ENCODE results near the gene SLC29A3. TPM values are rescaled to one million over a fixed set of nuclear protein-coding genes. Genes with fewer than 3 reads are reported as not detected.

Gene SLC29A3
- total and polyA plus RNA-seq, 8 donors, result 7.6 to 13.4 (median 8.1) TPM

DNA sequence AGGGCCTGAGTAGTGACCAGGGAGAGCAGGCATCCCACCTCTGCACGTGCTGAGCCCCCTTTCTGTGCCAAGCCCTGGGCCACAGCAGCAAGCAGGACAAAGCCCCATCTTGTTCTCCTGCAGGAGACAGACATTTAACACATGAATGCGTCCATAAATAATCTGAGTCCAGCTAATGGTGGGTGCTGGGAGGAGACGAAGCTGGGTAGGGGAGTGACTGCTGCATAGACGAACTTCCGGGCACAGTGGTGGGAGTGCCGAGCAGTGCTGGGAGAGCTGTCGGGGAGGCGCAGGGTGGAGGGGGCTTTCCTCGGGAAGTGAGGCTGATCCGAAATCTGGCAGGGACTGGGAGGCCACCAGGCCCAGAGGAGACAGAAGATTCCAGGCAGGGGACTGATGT lies 35.2 kb upstream of the SLC29A3 start:
- intact Hi-C loops (cut with DNase I), result loop anchor here in 1 of 2 donors (10.0 kb wide), 1 partner anchor 359 kb away; no protein-coding TSS in a partner anchor
- Histone ChIP-seq H3K4me3 (no peak overlapping the region), H3K36me3 (peaks cover 0 to 23% of the 10 kb centered on the region in 2 donors), H3K9me3 (no peaks in the 10 kb centered on the region), H3K4me1 (peaks cover 0 to 6% of the 10 kb centered on the region in 2 donors), H3K27ac (no peak overlapping the region), H3K27me3 (no peaks in the 10 kb centered on the region)
- ATAC-seq (no peak), DNase-seq (no peak)
- TF ChIP-seq, protein P1, sequence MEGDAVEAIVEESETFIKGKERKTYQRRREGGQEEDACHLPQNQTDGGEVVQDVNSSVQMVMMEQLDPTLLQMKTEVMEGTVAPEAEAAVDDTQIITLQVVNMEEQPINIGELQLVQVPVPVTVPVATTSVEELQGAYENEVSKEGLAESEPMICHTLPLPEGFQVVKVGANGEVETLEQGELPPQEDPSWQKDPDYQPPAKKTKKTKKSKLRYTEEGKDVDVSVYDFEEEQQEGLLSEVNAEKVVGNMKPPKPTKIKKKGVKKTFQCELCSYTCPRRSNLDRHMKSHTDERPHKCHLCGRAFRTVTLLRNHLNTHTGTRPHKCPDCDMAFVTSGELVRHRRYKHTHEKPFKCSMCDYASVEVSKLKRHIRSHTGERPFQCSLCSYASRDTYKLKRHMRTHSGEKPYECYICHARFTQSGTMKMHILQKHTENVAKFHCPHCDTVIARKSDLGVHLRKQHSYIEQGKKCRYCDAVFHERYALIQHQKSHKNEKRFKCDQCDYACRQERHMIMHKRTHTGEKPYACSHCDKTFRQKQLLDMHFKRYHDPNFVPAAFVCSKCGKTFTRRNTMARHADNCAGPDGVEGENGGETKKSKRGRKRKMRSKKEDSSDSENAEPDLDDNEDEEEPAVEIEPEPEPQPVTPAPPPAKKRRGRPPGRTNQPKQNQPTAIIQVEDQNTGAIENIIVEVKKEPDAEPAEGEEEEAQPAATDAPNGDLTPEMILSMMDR (IDR thresholded peaks at IDR 0.05), result no peak

DNA sequence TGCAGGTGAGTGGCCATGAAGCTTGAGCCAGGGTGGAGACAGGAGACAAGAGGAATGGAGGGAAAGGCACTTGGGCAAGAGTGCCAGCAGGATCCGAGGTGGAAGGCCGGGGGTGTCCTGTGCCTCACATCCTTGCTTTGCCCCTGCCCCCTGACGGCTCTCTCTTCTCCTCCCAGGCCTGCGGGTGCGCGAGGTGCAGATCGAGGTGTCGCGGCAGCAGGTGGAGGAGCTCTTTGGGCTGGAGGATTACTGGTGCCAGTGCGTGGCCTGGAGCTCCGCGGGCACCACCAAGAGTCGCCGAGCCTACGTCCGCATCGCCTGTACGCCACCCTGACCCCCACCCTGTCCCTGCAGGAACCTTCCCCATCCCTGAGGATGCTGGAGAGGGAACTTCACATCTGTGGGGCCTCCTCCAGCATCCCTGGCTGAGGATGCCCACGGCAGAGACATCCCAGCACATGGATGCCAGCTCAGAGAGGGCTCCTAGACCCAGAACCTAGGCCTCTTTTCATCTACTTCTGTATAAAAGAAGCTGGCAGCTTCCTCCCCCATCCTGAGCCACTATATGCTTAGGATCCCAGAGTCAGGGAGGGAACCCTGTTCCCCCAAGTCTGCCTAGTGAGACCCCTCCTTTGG lies 34.4 kb upstream of the SLC29A3 start:
- TF ChIP-seq, protein P1 (IDR thresholded peaks at IDR 0.05), result no peak
- Histone ChIP-seq H3K9me3 (no peaks in the 10 kb centered on the region), H3K27me3 (no peaks in the 10 kb centered on the region), H3K4me1 (no peaks in the 10 kb centered on the region), H3K27ac (no peak overlapping the region), H3K4me3 (no peak overlapping the region), H3K36me3 (peaks cover 0 to 23% of the 10 kb centered on the region in 2 donors)
- no peak for ATAC-seq
- peak in 1 of 4 donors; percentile 73 for DNase-seq
- intact Hi-C loops (cut with DNase I), result loop anchor here in 1 of 2 donors (10.0 kb wide), 1 partner anchor 360 kb away; no protein-coding TSS in a partner anchor

DNA sequence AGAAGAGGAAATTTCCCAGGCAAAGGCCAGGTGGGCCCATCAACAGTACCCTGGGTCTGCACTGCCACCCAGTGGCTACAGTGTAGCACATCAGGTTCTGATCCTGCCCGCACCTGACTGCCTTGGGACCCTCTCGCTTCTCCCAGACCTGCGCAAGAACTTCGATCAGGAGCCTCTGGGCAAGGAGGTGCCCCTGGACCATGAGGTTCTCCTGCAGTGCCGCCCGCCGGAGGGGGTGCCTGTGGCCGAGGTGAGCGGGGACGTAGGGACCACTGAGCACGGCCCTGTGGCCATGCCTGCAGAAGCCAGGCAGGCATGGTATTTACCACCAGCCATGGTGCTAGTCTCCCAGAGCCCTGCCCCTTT lies 33.9 kb upstream of the SLC29A3 start:
- DNase-seq (peak in 2 of 4 donors; percentile 54 to 75), ATAC-seq (peak; percentile 83)
- intact Hi-C loops (cut with DNase I), result loop anchor here in 1 of 2 donors (10.0 kb wide), 1 partner anchor 360 kb away; no protein-coding TSS in a partner anchor
- H3K27me3 ChIP-seq, result no peaks in the 10 kb centered on the region
- H3K9me3 ChIP-seq, result no peaks in the 10 kb centered on the region
- peaks cover 0 to 20% of the 10 kb centered on the region in 2 donors for H3K36me3 ChIP-seq
- no peaks in the 10 kb centered on the region for H3K4me1 ChIP-seq
- H3K27ac ChIP-seq, result no peak overlapping the region
- H3K4me3 ChIP-seq, result no peak overlapping the region
- TF ChIP-seq, protein P1 (IDR thresholded peaks at IDR 0.05), result peak; percentile 60 to 66

DNA sequence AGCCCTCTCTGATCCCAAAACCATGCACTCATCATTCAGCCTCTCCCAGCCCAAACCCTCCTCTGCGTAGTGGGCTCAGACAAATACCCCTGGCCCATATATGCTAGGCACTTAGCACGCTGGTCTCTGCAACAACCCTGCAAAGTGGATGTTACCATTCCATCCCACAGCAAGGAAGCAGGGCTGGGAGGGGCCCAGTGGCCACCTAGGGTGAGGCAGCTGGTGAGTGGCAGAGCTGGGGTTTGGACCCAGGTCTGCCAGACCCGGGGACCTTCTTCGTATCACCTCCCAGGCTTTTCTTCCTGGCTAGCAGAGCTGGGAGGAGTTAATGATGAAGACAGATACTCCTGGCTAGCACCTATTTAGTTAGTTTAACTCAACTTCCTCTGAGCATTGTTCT lies 33.1 kb upstream of the SLC29A3 start:
- no peaks in the 10 kb centered on the region for H3K27me3 ChIP-seq
- H3K9me3 ChIP-seq, result no peaks in the 10 kb centered on the region
- no peak overlapping the region for H3K4me3 ChIP-seq
- no peak for DNase-seq
- ATAC-seq, result no peak
- intact Hi-C loops (cut with DNase I), result loop anchor here in 1 of 2 donors (10.0 kb wide), 1 partner anchor 361 kb away; no protein-coding TSS in a partner anchor
- peaks cover 0 to 20% of the 10 kb centered on the region in 2 donors for H3K36me3 ChIP-seq
- TF ChIP-seq, protein P1 (IDR thresholded peaks at IDR 0.05), result no peak
- H3K27ac ChIP-seq, result no peak overlapping the region
- no peaks in the 10 kb centered on the region for H3K4me1 ChIP-seq

DNA sequence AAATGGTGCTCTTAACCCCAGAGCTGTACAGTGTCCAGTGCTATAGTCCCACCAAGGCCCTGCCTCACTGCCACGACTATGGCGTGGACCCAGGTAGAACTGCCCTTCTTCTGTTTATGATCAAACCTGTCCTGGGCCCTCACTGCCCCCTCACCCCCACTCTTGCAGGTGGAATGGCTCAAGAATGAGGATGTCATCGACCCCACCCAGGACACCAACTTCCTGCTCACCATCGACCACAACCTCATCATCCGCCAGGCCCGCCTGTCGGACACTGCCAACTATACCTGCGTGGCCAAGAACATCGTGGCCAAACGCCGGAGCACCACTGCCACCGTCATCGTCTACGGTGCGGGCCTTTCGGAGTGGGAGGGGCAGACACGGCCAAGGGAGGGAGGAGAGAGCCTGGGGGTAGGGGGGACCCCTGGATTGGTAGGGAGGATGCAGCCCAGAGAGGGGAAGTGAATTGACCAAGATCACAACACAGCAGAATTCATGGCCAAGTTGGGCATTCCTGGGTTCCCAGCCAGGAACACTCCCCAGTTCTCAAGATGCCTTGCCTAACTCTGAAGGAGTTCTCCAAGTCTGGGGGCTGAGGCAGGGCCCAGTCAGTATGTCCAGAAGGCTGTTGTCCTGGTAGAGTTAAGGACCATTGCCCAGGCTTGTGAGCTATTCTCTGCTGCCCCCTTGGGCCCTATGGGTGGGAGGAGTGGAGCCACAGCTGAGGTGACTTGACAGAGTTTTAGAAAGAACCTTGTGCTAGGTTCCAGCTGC lies 32.4 kb upstream of the SLC29A3 start:
- H3K27ac ChIP-seq, result no peak overlapping the region
- H3K4me1 ChIP-seq, result no peaks in the 10 kb centered on the region
- ATAC-seq (peak; percentile 58), DNase-seq (peak in 1 of 4 donors; percentile 70)
- TF ChIP-seq, protein P1 (IDR thresholded peaks at IDR 0.05), result no peak
- no peaks in the 10 kb centered on the region for H3K9me3 ChIP-seq
- H3K4me3 ChIP-seq, result no peak overlapping the region
- H3K36me3 ChIP-seq, result peaks cover 0 to 28% of the 10 kb centered on the region in 2 donors
- intact Hi-C loops (cut with DNase I), result loop anchor here in 1 of 2 donors (10.0 kb wide), 1 partner anchor 362 kb away; no protein-coding TSS in a partner anchor
- H3K27me3 ChIP-seq, result no peaks in the 10 kb centered on the region
